Measurements from ENCODE around the gene SLC6A18. TPM values are rescaled to one million over a fixed set of nuclear protein-coding genes. Genes with fewer than 3 reads are reported as not detected.

SLC6A18 gene
- total and polyA plus RNA-seq, 2 of the 4 experiments (the other 2 are of a cell fraction) = not detected

DNA sequence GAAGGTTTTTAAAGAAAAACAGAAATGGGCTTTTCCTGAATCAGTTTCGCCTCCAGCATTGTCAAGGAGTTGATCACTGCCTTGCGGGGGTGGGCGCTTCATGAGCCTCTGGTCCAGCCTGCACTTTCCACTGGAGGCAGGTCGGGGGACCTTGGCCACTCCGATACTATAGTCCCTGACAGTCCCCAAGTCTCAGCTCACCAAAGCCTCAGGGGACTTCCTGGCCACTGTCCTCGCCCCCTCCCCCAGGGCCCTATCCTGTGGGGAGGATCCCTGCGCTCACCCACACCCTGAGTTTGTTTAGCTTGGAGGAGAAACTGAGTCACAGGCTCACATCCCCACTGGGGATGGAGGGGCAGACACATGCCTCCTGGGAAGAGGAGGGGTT lies 22.4 kb upstream of the SLC6A18 start:
- Histone ChIP-seq H4K20me1 (ENCODE audit: insufficient read depth, low read length) (no peaks in the 10 kb centered on the region; the same call in 1 of the 2 replicates), H3K14ac (replicated peaks; ENCODE audit: low read depth, low read length) (no peak overlapping the region), H2AK5ac (ENCODE audit: low read depth, low read length) (no peak overlapping the region), H2BK20ac (ENCODE audit: low read depth, low read length) (no peak overlapping the region), H2BK120ac (ENCODE audit: low read depth, low read length) (no peak overlapping the region), H3K27ac (ENCODE audit: insufficient read depth, low read length) (no peak overlapping the region), H2BK5ac (ENCODE audit: low read depth, low read length, poor library complexity, severe bottlenecking) (no peak overlapping the region), H3K9ac (ENCODE audit: low read depth, low read length) (no peak overlapping the region), H3K4ac (ENCODE audit: low read depth, low read length) (no peak overlapping the region), H3K4me2 (ENCODE audit: low read depth, low read length) (no peak overlapping the region), H3K36me3 (ENCODE audit: control insufficient read depth, insufficient read depth, low read length) (no peaks in the 10 kb centered on the region), H2AFZ (replicated peaks; ENCODE audit: low read length, poor library complexity) (peak overlapping the region; percentile 32), H2BK15ac (ENCODE audit: low read depth, low read length) (no peak overlapping the region), H3K18ac (ENCODE audit: low read depth, low read length) (no peak overlapping the region), H4K5ac (ENCODE audit: low read depth, low read length) (no peak overlapping the region), H3K23ac (ENCODE audit: low read depth, low read length) (no peak overlapping the region), H2AK9ac (replicated peaks; ENCODE audit: low read depth, low read length, poor library complexity) (no peak overlapping the region), H3K79me1 (ENCODE audit: low read depth in 1 of 2, low read length in 2 of 2) (no peaks in the 10 kb centered on the region), H4K91ac (ENCODE audit: insufficient read depth, low read depth, low read length) (no peak overlapping the region), H3K27me3 (ENCODE audit: control insufficient read depth, insufficient read depth, low read length) (peaks cover 28% of the 10 kb centered on the region; the same call in 1 of the 2 replicates), H3K9me3 (ENCODE audit: control insufficient read depth, insufficient read depth, low read length) (no peaks in the 10 kb centered on the region), H4K8ac (ENCODE audit: low read depth in 2 of 2, low read length in 2 of 2) (no peak overlapping the region), H3K4me1 (ENCODE audit: control insufficient read depth, insufficient read depth, low read length) (peaks cover 3% of the 10 kb centered on the region; the same call in 1 of the 2 replicates), H3K4me3 (ENCODE audit: insufficient read depth, low read depth, low read length) (no peak overlapping the region), H3K56ac (ENCODE audit: extremely low read depth, insufficient read depth, low read length) (no peak overlapping the region), H3K9me1 (ENCODE audit: insufficient read depth, low read length) (no peaks in the 10 kb centered on the region)
- no peak for ATAC-seq (ENCODE audit: low read depth)
- ChIA-PET CTCF (no interaction called here), POLR2A (ENCODE audit: unreplicated experiment) (no interaction called here)
- no TSS peak for BruUV-seq (replicated peaks)
- no CpG with 5 or more reads among the region's 7 CpGs for WGBS, 2 experiments (ENCODE audit: extremely low coverage in 2 of 2, insufficient read length in 1 of 2)
- TF ChIP-seq MXI1 (IDR thresholded peaks at IDR 0.05; ENCODE audit: borderline replicate concordance, low read depth, low read length) (no peak), CTCF (conservative IDR thresholded peaks at IDR 0.05; ENCODE audit: low read depth, low read length) (no peak), USF2 (IDR thresholded peaks at IDR 0.05; ENCODE audit: low read depth, low read length) (no peak), CEBPB (IDR thresholded peaks at IDR 0.05; ENCODE audit: low read depth, low read length) (no peak), RCOR1 (IDR thresholded peaks at IDR 0.05; ENCODE audit: insufficient replicate concordance, low read length) (no peak), FOS (IDR thresholded peaks at IDR 0.05; ENCODE audit: low read depth, low read length) (no peak), MAFK (IDR thresholded peaks at IDR 0.05; ENCODE audit: low read depth, low read length) (no peak)
- TF ChIP-seq, protein P1, sequence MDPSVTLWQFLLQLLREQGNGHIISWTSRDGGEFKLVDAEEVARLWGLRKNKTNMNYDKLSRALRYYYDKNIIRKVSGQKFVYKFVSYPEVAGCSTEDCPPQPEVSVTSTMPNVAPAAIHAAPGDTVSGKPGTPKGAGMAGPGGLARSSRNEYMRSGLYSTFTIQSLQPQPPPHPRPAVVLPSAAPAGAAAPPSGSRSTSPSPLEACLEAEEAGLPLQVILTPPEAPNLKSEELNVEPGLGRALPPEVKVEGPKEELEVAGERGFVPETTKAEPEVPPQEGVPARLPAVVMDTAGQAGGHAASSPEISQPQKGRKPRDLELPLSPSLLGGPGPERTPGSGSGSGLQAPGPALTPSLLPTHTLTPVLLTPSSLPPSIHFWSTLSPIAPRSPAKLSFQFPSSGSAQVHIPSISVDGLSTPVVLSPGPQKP (IDR thresholded peaks at IDR 0.05; ENCODE audit: borderline replicate concordance, low read depth, low read length) = no peak
- intact Hi-C loops (cut with micrococcal nuclease) (no loop called here), in situ Hi-C loops (cut with MboI; ENCODE audit: low sequenced_read_pairs) (no loop called here), dilution Hi-C loops (cut with HindIII; ENCODE audit: low sequenced_read_pairs, unreplicated experiment) (no loop called here)
- no peak for DNase-seq
